H9 (cell line): Measurements from ENCODE around the gene HEG1. TPM values are rescaled to one million over a fixed set of nuclear protein-coding genes. Genes with fewer than 3 reads are reported as not detected.

Source experiments
- DNase-seq: peaks from one replicate; pipeline ENCODE4 v3.0.0-alpha.2; 2017
- H2AFZ ChIP-seq: one replicate; pipeline ENCODE4 v1.6.1; 2013; ENCODE audit warnings: mild to moderate bottlenecking, low read length, control low read depth, moderate library complexity
- H2AK5ac ChIP-seq: 2 replicates; pipeline ENCODE4 v1.6.1; 2013; ENCODE audit warnings: low read length, control low read depth, mixed read lengths; ENCODE audit not compliant: insufficient read length
- H2BK120ac ChIP-seq: one replicate; pipeline ENCODE4 v1.6.1; 2013; ENCODE audit warnings: low read depth, mild to moderate bottlenecking, low read length, control low read depth, inconsistent platforms; ENCODE audit not compliant: poor library complexity, severe bottlenecking
- H2BK12ac ChIP-seq: 2 replicates; pipeline ENCODE4 v1.6.1; 2013; ENCODE audit warnings: low read length, control low read depth, mixed read lengths, low read depth; ENCODE audit not compliant: insufficient read length
- H2BK15ac ChIP-seq: 2 replicates; pipeline ENCODE4 v1.6.1; 2013; ENCODE audit warnings: low read depth, low read length, control low read depth
- H2BK20ac ChIP-seq: one replicate; pipeline ENCODE4 v1.6.1; 2013; ENCODE audit warnings: low read depth, mild to moderate bottlenecking, low read length, control low read depth, inconsistent platforms; ENCODE audit not compliant: poor library complexity, severe bottlenecking
- H2BK5ac ChIP-seq: 2 replicates; pipeline ENCODE4 v1.6.1; 2013; ENCODE audit warnings: low read length, control low read depth, mixed read lengths; ENCODE audit not compliant: insufficient read length
- H3K14ac ChIP-seq: 2 replicates; pipeline ENCODE4 v1.6.1; 2013; ENCODE audit warnings: low read length, control low read depth; ENCODE audit not compliant: insufficient read depth
- H3K18ac ChIP-seq: 2 replicates; pipeline ENCODE4 v1.6.1; 2013; ENCODE audit warnings: low read depth, mild to moderate bottlenecking, mixed read lengths, low read length, control low read depth; ENCODE audit not compliant: insufficient read length
- H3K23ac ChIP-seq: 2 replicates; pipeline ENCODE4 v1.6.1; 2013; ENCODE audit warnings: low read length, control low read depth, mixed read lengths, low read depth; ENCODE audit not compliant: insufficient read length
- H3K23me2 ChIP-seq: 2 replicates; pipeline ENCODE4 v1.6.1; 2013; ENCODE audit warnings: low read depth, mild to moderate bottlenecking, mixed read lengths, low read length, control low read depth; ENCODE audit not compliant: insufficient read length, poor library complexity, severe bottlenecking
- H3K27ac ChIP-seq: 2 replicates; pipeline ENCODE4 v1.5.1; 2013; ENCODE audit warnings: low read length, control low read depth, mixed read lengths, low read depth; ENCODE audit not compliant: insufficient read length
- H3K27me3 ChIP-seq: 2 replicates; pipeline ENCODE4 v1.6.1; 2013; ENCODE audit warnings: low read length, control low read depth, inconsistent platforms; ENCODE audit not compliant: insufficient read depth
- H3K4ac ChIP-seq: 2 replicates; pipeline ENCODE4 v1.6.1; 2013; ENCODE audit warnings: low read depth, mild to moderate bottlenecking, control low read depth, inconsistent platforms, low read length, moderate library complexity
- H3K4me1 ChIP-seq: 2 replicates; pipeline ENCODE4 v1.6.1; 2013; ENCODE audit warnings: low read length, control low read depth, inconsistent platforms; ENCODE audit not compliant: insufficient read depth
- H3K4me2 ChIP-seq: 2 replicates; pipeline ENCODE4 v1.6.1; 2013; ENCODE audit warnings: low read length, control low read depth, mixed read lengths; ENCODE audit not compliant: insufficient read length, insufficient read depth
- H3K56ac ChIP-seq: 2 replicates; pipeline ENCODE4 v1.6.1; 2013; ENCODE audit warnings: low read depth, mild to moderate bottlenecking, mixed read lengths, low read length, control low read depth; ENCODE audit not compliant: insufficient read length
- H3K79me1 ChIP-seq: 2 replicates; pipeline ENCODE4 v1.6.1; 2013; ENCODE audit warnings: low read depth, mild to moderate bottlenecking, moderate library complexity, low read length, control low read depth, inconsistent platforms; ENCODE audit not compliant: insufficient read depth, poor library complexity, severe bottlenecking
- H3K79me2 ChIP-seq: 2 replicates; pipeline ENCODE4 v1.6.1; 2013; ENCODE audit warnings: low read length, control low read depth, inconsistent platforms; ENCODE audit not compliant: insufficient read depth
- H3K9ac ChIP-seq: 2 replicates; pipeline ENCODE4 v1.6.1; 2013; ENCODE audit warnings: low read length, control low read depth, mixed read lengths; ENCODE audit not compliant: insufficient read length; ENCODE audit errors: extremely low read depth
- H3K9me3 ChIP-seq: one replicate; pipeline ENCODE4 v1.6.1; 2013; ENCODE audit warnings: low read depth, low read length, inconsistent platforms; ENCODE audit not compliant: control insufficient read depth
- H3T11ph ChIP-seq: one replicate; pipeline ENCODE4 v1.6.1; 2013; ENCODE audit warnings: mild to moderate bottlenecking, low read length, control low read depth, inconsistent platforms
- H4K20me1 ChIP-seq: one replicate; pipeline ENCODE4 v1.6.1; 2013; ENCODE audit not compliant: control insufficient read depth, insufficient read length, insufficient read depth
- H4K5ac ChIP-seq: 2 replicates; pipeline ENCODE4 v1.6.1; 2013; ENCODE audit warnings: low read depth, mild to moderate bottlenecking, mixed read lengths, low read length, control low read depth; ENCODE audit not compliant: insufficient read length
- H4K8ac ChIP-seq: replicated peaks from 2 replicates; pipeline ENCODE4 v1.6.1; 2013; ENCODE audit warnings: low read length, control low read depth, mixed read lengths, low read depth; ENCODE audit not compliant: insufficient read length
- H4K91ac ChIP-seq: 2 replicates; pipeline ENCODE4 v1.6.1; 2013; ENCODE audit warnings: low read depth, mild to moderate bottlenecking, moderate library complexity, mixed read lengths, low read length, control low read depth; ENCODE audit not compliant: insufficient read length
- H3K27ac Mint-ChIP-seq, 3 experiments: 2 replicates in 2 of 3; 3 replicates in 1 of 3; pipeline ENCODE4 v1.8.0; 2020 to 2021; ENCODE audit warnings: mixed read lengths in 3 of 3, mild to moderate bottlenecking in 1 of 3, moderate library complexity in 1 of 3
- H3K27me3 Mint-ChIP-seq: 2 replicates; pipeline ENCODE4 v1.8.0; 2021; ENCODE audit warnings: low read depth, mild to moderate bottlenecking, moderate library complexity, mixed read lengths
- H3K36me3 Mint-ChIP-seq, 3 experiments: 2 replicates in 2 of 3; 3 replicates in 1 of 3; pipeline ENCODE4 v1.8.0; 2020 to 2021; ENCODE audit warnings: low read depth in 3 of 3, mixed read lengths in 3 of 3; ENCODE audit not compliant: insufficient read depth in 1 of 3
- H3K4me1 Mint-ChIP-seq, 2 experiments: 2 replicates each; pipeline ENCODE4 v1.8.0; 2020; ENCODE audit warnings: mixed read lengths in 2 of 2
- H3K4me3 Mint-ChIP-seq, 2 experiments: 2 replicates in 1 of 2; 3 replicates in 1 of 2; pipeline ENCODE4 v1.8.0; 2020 to 2021; ENCODE audit warnings: mild to moderate bottlenecking in 2 of 2, mixed read lengths in 2 of 2, moderate library complexity in 1 of 2
- H3K9me3 Mint-ChIP-seq, 2 experiments: 2 replicates in 1 of 2; 3 replicates in 1 of 2; pipeline ENCODE4 v1.8.0; 2020; ENCODE audit warnings: mild to moderate bottlenecking in 2 of 2, mixed read lengths in 2 of 2, moderate library complexity in 1 of 2
- WGBS: extraction: QIAGEN DNeasy Blood & Tissue Kit; methylation state at CpG from one replicate; pipeline ENCODE4 v1.1.7; 2013; ENCODE audit warnings: missing lambda C conversion rate, low lambda C conversion rate, mixed read lengths; ENCODE audit not compliant: insufficient read length; ENCODE audit errors: extremely low coverage; 5-methylcytosine and 5-hydroxymethylcytosine counted together
- total RNA-seq: library from RNA; stranded (reverse); gene quantifications from 2 replicates; pipeline ENCODE4 v1.2.1, GENCODE V29; 2021
- TF ChIP-seq, protein P1 (sequence below): fragments of 200-600 bp; sonication (generic); conservative IDR thresholded peaks from 3 replicates; pipeline ENCODE4 v1.8.0; 2021; ENCODE audit warnings: antibody characterized with exemption, mild to moderate bottlenecking

Gene HEG1
- total RNA-seq, 1 experiment from 2014 or later: 10.3 TPM

DNA sequence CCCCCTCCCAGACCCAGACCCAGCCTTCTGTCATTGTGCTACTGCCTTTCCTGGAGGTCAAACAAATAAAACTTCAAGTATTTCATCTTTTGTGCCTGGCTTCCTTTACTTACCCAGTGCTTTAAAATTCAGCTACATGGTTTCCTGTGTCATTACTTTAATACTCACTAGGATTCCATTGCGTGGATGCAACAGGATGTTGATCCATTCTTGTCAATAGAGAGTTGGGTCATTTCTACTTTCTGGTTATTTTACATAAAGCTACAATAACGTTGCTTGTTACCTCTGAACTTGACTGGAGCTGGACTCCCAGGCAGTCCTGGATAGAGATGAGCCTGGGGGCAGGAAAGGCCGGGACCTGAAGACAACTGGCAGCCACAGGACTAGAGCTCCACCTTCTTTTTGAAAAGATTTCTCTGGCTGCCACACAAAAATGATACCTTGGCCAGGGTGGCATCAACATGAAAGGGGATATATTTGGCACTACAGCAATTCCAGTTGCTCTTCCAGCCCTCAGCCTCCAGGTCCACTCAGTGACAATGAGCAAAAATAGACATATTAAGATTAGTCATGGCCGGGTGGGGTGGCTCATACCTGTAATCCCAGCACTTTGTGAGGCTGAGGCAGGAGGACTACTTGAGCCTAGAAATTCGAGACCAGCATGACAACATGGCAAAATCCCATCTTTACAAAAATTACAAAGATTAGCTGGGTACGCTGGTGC lies 23.3 kb upstream of the HEG1 start:
- H3K79me1 ChIP-seq: no peaks in the 10 kb centered on the region
- H3K4ac ChIP-seq: no peak overlapping the region
- H2AK5ac ChIP-seq: no peak overlapping the region
- H3K27me3 Mint-ChIP-seq: no peaks in the 10 kb centered on the region
- no CpG with 5 or more reads among the region's 6 CpGs for WGBS
- no peaks in the 10 kb centered on the region for H3K9me3 Mint-ChIP-seq
- H3K27me3 ChIP-seq: no peaks in the 10 kb centered on the region
- peaks cover 19 to 24% of the 10 kb centered on the region in 2 experiments for H3K4me1 Mint-ChIP-seq
- H3K27ac ChIP-seq: no peak overlapping the region
- H2BK120ac ChIP-seq: no peak overlapping the region
- no peaks in the 10 kb centered on the region for H3K79me2 ChIP-seq
- H4K20me1 ChIP-seq: no peaks in the 10 kb centered on the region
- no peak overlapping the region for H2BK20ac ChIP-seq
- TF ChIP-seq, protein P1, sequence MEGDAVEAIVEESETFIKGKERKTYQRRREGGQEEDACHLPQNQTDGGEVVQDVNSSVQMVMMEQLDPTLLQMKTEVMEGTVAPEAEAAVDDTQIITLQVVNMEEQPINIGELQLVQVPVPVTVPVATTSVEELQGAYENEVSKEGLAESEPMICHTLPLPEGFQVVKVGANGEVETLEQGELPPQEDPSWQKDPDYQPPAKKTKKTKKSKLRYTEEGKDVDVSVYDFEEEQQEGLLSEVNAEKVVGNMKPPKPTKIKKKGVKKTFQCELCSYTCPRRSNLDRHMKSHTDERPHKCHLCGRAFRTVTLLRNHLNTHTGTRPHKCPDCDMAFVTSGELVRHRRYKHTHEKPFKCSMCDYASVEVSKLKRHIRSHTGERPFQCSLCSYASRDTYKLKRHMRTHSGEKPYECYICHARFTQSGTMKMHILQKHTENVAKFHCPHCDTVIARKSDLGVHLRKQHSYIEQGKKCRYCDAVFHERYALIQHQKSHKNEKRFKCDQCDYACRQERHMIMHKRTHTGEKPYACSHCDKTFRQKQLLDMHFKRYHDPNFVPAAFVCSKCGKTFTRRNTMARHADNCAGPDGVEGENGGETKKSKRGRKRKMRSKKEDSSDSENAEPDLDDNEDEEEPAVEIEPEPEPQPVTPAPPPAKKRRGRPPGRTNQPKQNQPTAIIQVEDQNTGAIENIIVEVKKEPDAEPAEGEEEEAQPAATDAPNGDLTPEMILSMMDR: no peak
- H3K9me3 ChIP-seq: no peaks in the 10 kb centered on the region
- no peak overlapping the region for H3K4me2 ChIP-seq
- H3K23ac ChIP-seq: no peak overlapping the region
- peak overlapping the region in 1 of 3 experiments; percentile 54; a peak in 2 of 7 replicates for H3K27ac Mint-ChIP-seq
- H2BK12ac ChIP-seq: no peak overlapping the region
- no peak overlapping the region for H2AFZ ChIP-seq
- H3K36me3 Mint-ChIP-seq: peaks cover 2 to 8% (median 8%) of the 10 kb centered on the region in 3 experiments; a peak in 5 of 7 replicates
- H3K56ac ChIP-seq: no peak overlapping the region
- no peak overlapping the region for H3K4me3 Mint-ChIP-seq
- no peak overlapping the region for H2BK15ac ChIP-seq
- H4K91ac ChIP-seq: no peak overlapping the region
- no peaks in the 10 kb centered on the region for H3K23me2 ChIP-seq
- no peak overlapping the region for H2BK5ac ChIP-seq
- H4K5ac ChIP-seq: no peak overlapping the region
- DNase-seq: no peak
- H3T11ph ChIP-seq: no peak overlapping the region
- no peak overlapping the region for H3K18ac ChIP-seq
- H3K14ac ChIP-seq: no peak overlapping the region
- H3K9ac ChIP-seq: no peak overlapping the region
- H3K4me1 ChIP-seq: no peaks in the 10 kb centered on the region; the same call in 1 of the 2 replicates
- no peak overlapping the region for H4K8ac ChIP-seq
